Neural crest cell (in vitro differentiated cells): ENCODE measurements around the gene TECTA. TPM values are rescaled to one million over a fixed set of nuclear protein-coding genes. Genes with fewer than 3 reads are reported as not detected.

Experiments used
- DNase-seq: peaks from one replicate; pipeline ENCODE4 v3.0.0; 2021; ENCODE audit warnings: low read depth, mixed read lengths, low spot score
- H3K27ac Mint-ChIP-seq: one replicate; pipeline ENCODE4 v1.8.0; 2021; ENCODE audit warnings: mild to moderate bottlenecking, mixed read lengths; ENCODE audit not compliant: unreplicated experiment
- H3K27me3 Mint-ChIP-seq: 2 replicates; pipeline ENCODE4 v1.8.0; 2021; ENCODE audit warnings: low read depth, mild to moderate bottlenecking, mixed read lengths
- H3K36me3 Mint-ChIP-seq: 2 replicates; pipeline ENCODE4 v1.8.0; 2021; ENCODE audit warnings: low read depth, mild to moderate bottlenecking, mixed read lengths
- H3K4me1 Mint-ChIP-seq: 2 replicates; pipeline ENCODE4 v1.8.0; 2021; ENCODE audit warnings: mixed read lengths
- H3K4me3 Mint-ChIP-seq: one replicate; pipeline ENCODE4 v1.8.0; 2021; ENCODE audit warnings: mild to moderate bottlenecking, mixed read lengths
- H3K9me3 Mint-ChIP-seq: 2 replicates; pipeline ENCODE4 v1.8.0; 2021; ENCODE audit warnings: mixed read lengths
- total RNA-seq: library from RNA; stranded (reverse); gene quantifications from 2 replicates; pipeline ENCODE4 v1.2.1, GENCODE V29; 2021
- TF ChIP-seq, protein P1 (sequence below): fragments of 200-600 bp; sonication (generic); conservative IDR thresholded peaks from 2 replicates; pipeline ENCODE4 v1.5.0; 2021; ENCODE audit warnings: antibody characterized with exemption, mild to moderate bottlenecking

TECTA gene
- total RNA-seq, 1 donor from 2014 or later, result 1.5 TPM

DNA sequence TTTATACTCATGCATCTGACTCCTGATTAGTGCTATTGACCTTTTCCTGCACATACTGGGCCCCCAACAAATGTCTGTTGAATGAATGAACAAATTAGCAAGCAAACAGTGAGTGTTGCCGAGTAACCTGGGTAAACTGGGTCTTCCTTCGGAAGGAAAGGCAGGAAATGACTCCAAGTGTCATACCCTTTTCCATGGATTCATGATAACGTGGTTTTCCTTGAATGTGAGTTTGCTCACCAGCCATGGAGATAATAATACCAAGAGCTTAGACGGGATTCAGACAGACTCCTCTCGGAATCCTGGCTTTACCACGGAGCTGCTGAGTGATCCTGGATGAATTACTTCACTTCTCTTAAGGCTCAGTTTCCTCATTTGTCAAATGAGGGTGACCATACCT lies 16.7 kb downstream of the TECTA start:
- H3K4me3 Mint-ChIP-seq, result no peak overlapping the region
- no peak overlapping the region for H3K27ac Mint-ChIP-seq
- peaks cover 3% of the 10 kb centered on the region for H3K9me3 Mint-ChIP-seq
- no peak for DNase-seq
- TF ChIP-seq, protein P1, sequence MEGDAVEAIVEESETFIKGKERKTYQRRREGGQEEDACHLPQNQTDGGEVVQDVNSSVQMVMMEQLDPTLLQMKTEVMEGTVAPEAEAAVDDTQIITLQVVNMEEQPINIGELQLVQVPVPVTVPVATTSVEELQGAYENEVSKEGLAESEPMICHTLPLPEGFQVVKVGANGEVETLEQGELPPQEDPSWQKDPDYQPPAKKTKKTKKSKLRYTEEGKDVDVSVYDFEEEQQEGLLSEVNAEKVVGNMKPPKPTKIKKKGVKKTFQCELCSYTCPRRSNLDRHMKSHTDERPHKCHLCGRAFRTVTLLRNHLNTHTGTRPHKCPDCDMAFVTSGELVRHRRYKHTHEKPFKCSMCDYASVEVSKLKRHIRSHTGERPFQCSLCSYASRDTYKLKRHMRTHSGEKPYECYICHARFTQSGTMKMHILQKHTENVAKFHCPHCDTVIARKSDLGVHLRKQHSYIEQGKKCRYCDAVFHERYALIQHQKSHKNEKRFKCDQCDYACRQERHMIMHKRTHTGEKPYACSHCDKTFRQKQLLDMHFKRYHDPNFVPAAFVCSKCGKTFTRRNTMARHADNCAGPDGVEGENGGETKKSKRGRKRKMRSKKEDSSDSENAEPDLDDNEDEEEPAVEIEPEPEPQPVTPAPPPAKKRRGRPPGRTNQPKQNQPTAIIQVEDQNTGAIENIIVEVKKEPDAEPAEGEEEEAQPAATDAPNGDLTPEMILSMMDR, result no peak
- H3K36me3 Mint-ChIP-seq, result peaks cover 4% of the 10 kb centered on the region
- H3K27me3 Mint-ChIP-seq, result no peaks in the 10 kb centered on the region
- H3K4me1 Mint-ChIP-seq, result peaks cover 21% of the 10 kb centered on the region

- Mint-ChIP-seq H3K9me3 (peaks cover 6% of the 10 kb centered on the region), H3K4me3 (no peak overlapping the region), H3K36me3 (peaks cover 15% of the 10 kb centered on the region), H3K27me3 (no peaks in the 10 kb centered on the region), H3K4me1 (peaks cover 24% of the 10 kb centered on the region), H3K27ac (no peak overlapping the region)
- TF ChIP-seq, protein P1, result peak; percentile 28
- no peak for DNase-seq
These were observed 18.4 kb downstream of the TECTA start for GRCh38 chr11:121119440-121119839.

DNA sequence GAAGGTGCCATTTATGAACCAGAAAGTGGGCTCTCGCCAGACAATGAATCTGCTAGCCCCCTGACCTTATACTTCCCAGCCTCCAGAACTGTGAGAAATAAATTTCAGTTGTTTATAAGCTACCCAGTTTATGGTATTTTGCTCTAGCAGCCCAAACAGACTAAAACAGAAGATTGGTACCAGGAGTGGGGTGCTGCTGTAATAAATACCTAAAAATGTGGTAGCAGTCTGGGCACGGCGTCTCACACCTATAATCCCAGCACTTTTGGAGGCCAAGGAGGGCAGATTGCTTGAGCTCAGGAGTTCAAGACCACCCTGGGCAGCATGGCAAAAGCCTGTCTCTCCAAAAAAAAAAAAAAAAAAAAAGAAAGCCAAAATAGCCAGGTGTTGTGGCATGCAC lies 21.3 kb downstream of the TECTA start:
- no peaks in the 10 kb centered on the region for H3K27me3 Mint-ChIP-seq
- peaks cover 31% of the 10 kb centered on the region for H3K4me1 Mint-ChIP-seq
- no peak overlapping the region for H3K27ac Mint-ChIP-seq
- H3K4me3 Mint-ChIP-seq, result no peak overlapping the region
- peaks cover 6% of the 10 kb centered on the region for H3K9me3 Mint-ChIP-seq
- peaks cover 17% of the 10 kb centered on the region for H3K36me3 Mint-ChIP-seq
- TF ChIP-seq, protein P1, result no peak
- no peak for DNase-seq

- no peak for DNase-seq
- TF ChIP-seq, protein P1, result no peak
- H3K4me1 Mint-ChIP-seq, result peaks cover 31% of the 10 kb centered on the region
- no peaks in the 10 kb centered on the region for H3K27me3 Mint-ChIP-seq
- H3K27ac Mint-ChIP-seq, result no peak overlapping the region
- peaks cover 17% of the 10 kb centered on the region for H3K36me3 Mint-ChIP-seq
- H3K9me3 Mint-ChIP-seq, result peaks cover 6% of the 10 kb centered on the region
- no peak overlapping the region for H3K4me3 Mint-ChIP-seq
These were observed 22.5 kb downstream of the TECTA start for GRCh38 chr11:121123496-121124069.

DNA sequence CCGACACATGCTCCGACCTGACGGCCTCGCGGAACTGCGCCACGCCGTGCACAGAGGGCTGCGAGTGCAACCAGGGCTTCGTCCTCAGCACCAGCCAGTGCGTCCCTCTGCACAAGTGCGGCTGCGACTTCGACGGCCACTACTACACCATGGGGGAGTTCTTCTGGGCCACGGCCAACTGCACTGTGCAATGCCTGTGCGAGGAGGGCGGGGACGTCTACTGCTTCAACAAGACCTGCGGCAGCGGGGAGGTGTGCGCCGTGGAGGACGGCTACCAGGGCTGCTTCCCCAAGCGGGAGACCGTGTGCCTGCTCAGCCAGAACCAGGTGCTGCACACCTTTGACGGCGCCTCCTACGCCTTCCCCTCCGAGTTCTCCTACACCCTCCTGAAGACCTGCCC lies 26.8 kb downstream of the TECTA start:
- Mint-ChIP-seq H3K27ac (no peak overlapping the region), H3K4me3 (no peak overlapping the region), H3K4me1 (peaks cover 20% of the 10 kb centered on the region), H3K9me3 (peaks cover 3% of the 10 kb centered on the region), H3K36me3 (peaks cover 14% of the 10 kb centered on the region), H3K27me3 (no peaks in the 10 kb centered on the region)
- TF ChIP-seq, protein P1, result no peak
- no peak for DNase-seq
